Suprapubic skin (tissue), 3 donors: ENCODE results near the gene NFE2L2.

Experiments
- EP300 ChIP-seq: sonication (generic); formaldehyde crosslinking; IDR thresholded peaks from one replicate; pipeline ENCODE4 v1.6.1; 2017; ENCODE audit warnings: antibody characterized with exemption
- POLR2A ChIP-seq, 2 donors: fragments of 450-650 bp; IDR thresholded peaks; one replicate each; pipeline ENCODE4 v1.6.1; 2017; ENCODE audit warnings: antibody characterized with exemption in 2 of 2, mild to moderate bottlenecking in 2 of 2, moderate library complexity in 2 of 2
- TF ChIP-seq, protein P1 (sequence below), 2 donors: fragments of 200-600 bp in 1 of 2; fragments of 450-650 bp in 1 of 2; sonication (generic) in 1 of 2; IDR thresholded peaks; one replicate each; pipeline ENCODE4 v1.5.1; 2016 to 2019; ENCODE audit warnings: antibody characterized with exemption in 2 of 2, mild to moderate bottlenecking in 1 of 2, moderate library complexity in 1 of 2

DNA sequence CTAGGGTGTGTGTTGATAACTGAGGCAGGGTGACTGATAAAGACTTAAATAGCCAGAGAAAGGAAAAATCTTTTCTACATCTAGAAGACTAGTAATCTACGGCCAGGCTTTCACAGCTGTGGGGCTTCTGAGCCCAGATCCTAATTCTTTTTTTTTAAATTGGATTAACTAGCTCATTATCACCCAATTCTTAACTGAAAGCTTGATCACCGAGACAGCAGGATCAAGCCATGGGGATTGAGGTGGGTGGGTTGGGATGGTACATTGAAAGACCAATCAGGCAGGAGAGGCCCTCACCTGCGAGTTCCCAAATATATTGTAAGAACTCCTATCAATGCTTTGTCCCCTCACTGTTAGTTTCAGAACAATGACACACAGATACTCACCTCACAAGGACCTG lies 20.0 kb upstream of the NFE2L2 start:
- TF ChIP-seq EP300 (no peak), POLR2A (IDR thresholded peaks at IDR 0.05) (no peak)
- TF ChIP-seq, protein P1, sequence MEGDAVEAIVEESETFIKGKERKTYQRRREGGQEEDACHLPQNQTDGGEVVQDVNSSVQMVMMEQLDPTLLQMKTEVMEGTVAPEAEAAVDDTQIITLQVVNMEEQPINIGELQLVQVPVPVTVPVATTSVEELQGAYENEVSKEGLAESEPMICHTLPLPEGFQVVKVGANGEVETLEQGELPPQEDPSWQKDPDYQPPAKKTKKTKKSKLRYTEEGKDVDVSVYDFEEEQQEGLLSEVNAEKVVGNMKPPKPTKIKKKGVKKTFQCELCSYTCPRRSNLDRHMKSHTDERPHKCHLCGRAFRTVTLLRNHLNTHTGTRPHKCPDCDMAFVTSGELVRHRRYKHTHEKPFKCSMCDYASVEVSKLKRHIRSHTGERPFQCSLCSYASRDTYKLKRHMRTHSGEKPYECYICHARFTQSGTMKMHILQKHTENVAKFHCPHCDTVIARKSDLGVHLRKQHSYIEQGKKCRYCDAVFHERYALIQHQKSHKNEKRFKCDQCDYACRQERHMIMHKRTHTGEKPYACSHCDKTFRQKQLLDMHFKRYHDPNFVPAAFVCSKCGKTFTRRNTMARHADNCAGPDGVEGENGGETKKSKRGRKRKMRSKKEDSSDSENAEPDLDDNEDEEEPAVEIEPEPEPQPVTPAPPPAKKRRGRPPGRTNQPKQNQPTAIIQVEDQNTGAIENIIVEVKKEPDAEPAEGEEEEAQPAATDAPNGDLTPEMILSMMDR (IDR thresholded peaks at IDR 0.05): no peak
